Epidermal melanocyte (primary cell): ENCODE results near the gene RAB13.

Experiments
- DNase-seq: peaks from one replicate; pipeline ENCODE4 v3.0.0; 2011; ENCODE audit warnings: low spot score; ENCODE audit not compliant: insufficient read length

The RAB13 gene

GRCh38 chr1:153934746-153935145, 51.4 kb downstream of the RAB13 start:
- DNase-seq = no peak

- DNase-seq = no peak
These were observed 52.2 kb downstream of the RAB13 start for GRCh38 chr1:153933955-153934354.

GRCh38 chr1:153933430-153933829, 52.7 kb downstream of the RAB13 start:
- no peak for DNase-seq

GRCh38 chr1:153932156-153933131, 53.7 kb downstream of the RAB13 start:
- peak; percentile 3 for DNase-seq
